Activated CD4-positive, alpha-beta T cell treated with anti-CD3 and anti-CD28 coated beads, Interleukin-2, amount 10 ng/mL, durations not matched to agents 24 days and 14 days (primary cell): ENCODE measurements around the gene MATK. TPM values are rescaled to one million over a fixed set of nuclear protein-coding genes. Genes with fewer than 3 reads are reported as not detected.
"Not testable (repeated sequence)": the region's sequence is repeated elsewhere in the genome, so short reads cannot be mapped to it uniquely, and the experiment has no call there.

Experiments used
- DNase-seq: peaks from one replicate; pipeline ENCODE4 v3.0.0; 2022
- H3K27ac Mint-ChIP-seq: one replicate; pipeline ENCODE4 v1.8.0; 2022; ENCODE audit warnings: mild to moderate bottlenecking, mixed read lengths
- H3K27me3 Mint-ChIP-seq: one replicate; pipeline ENCODE4 v1.8.0; 2022; ENCODE audit warnings: mixed read lengths
- H3K36me3 Mint-ChIP-seq: one replicate; pipeline ENCODE4 v1.8.0; 2022; ENCODE audit warnings: low read depth, mild to moderate bottlenecking, mixed read lengths
- H3K4me1 Mint-ChIP-seq: one replicate; pipeline ENCODE4 v1.8.0; 2021; ENCODE audit warnings: mixed read lengths
- H3K4me3 Mint-ChIP-seq: one replicate; pipeline ENCODE4 v1.8.0; 2022; ENCODE audit warnings: mild to moderate bottlenecking, moderate library complexity, mixed read lengths
- H3K9me3 Mint-ChIP-seq: one replicate; pipeline ENCODE4 v1.8.0; 2021; ENCODE audit warnings: mixed read lengths
- intact Hi-C: fragments of 100-400 bp; cut with micrococcal nuclease; formaldehyde crosslinking; loops from one replicate; pipeline ENCODE4 v1.15.1; 2023
- total RNA-seq: library from RNA; stranded (reverse); gene quantifications from 2 replicates; pipeline ENCODE4 v1.2.3, GENCODE V29; 2022

The MATK gene
- total RNA-seq, 1 donor from 2014 or later: 31.6 TPM

- DNase-seq: no peak
- Mint-ChIP-seq H3K27ac (no peak overlapping the region), H3K4me3 (no peak overlapping the region), H3K36me3 (no peaks in the 10 kb centered on the region), H3K4me1 (peaks cover 15% of the 10 kb centered on the region), H3K9me3 (no peaks in the 10 kb centered on the region), H3K27me3 (peaks cover 1% of the 10 kb centered on the region)
- intact Hi-C loops: loop anchor here (1.0 to 5.0 kb wide), 2 partner anchors 62 to 101 kb away; partner anchors contain the start of gene APBA3
These were observed 36.6 kb upstream of the MATK start for GRCh38 chr19:3822683-3823349.

- intact Hi-C loops: loop anchor here (1.0 to 5.0 kb wide), 2 partner anchors 61 to 100 kb away; partner anchors contain the start of gene APBA3
- Mint-ChIP-seq H3K9me3 (no peaks in the 10 kb centered on the region), H3K4me3 (peak overlapping the region; percentile 28), H3K4me1 (peaks cover 17% of the 10 kb centered on the region), H3K36me3 (no peaks in the 10 kb centered on the region), H3K27ac (peak overlapping the region; percentile 74), H3K27me3 (peaks cover 1% of the 10 kb centered on the region)
- DNase-seq: peak; percentile 97
These were observed 35.7 kb upstream of the MATK start for GRCh38 chr19:3821857-3822364.

- Mint-ChIP-seq H3K4me1 (peaks cover 17% of the 10 kb centered on the region), H3K9me3 (no peaks in the 10 kb centered on the region), H3K36me3 (no peaks in the 10 kb centered on the region), H3K27me3 (peaks cover 1% of the 10 kb centered on the region), H3K27ac (no peak overlapping the region), H3K4me3 (no peak overlapping the region)
- intact Hi-C loops: loop anchor here (5.0 kb wide), 1 partner anchor 99 kb away; no protein-coding TSS in a partner anchor
- no peak for DNase-seq
These were observed 35.0 kb upstream of the MATK start for GRCh38 chr19:3821156-3821555.

- Mint-ChIP-seq H3K4me1 (peaks cover 19% of the 10 kb centered on the region), H3K4me3 (no peak overlapping the region), H3K27me3 (peaks cover 1% of the 10 kb centered on the region), H3K36me3 (no peaks in the 10 kb centered on the region), H3K27ac (peak overlapping the region; percentile 34), H3K9me3 (no peaks in the 10 kb centered on the region)
- intact Hi-C loops: loop anchor here (2.0 to 5.0 kb wide), 2 partner anchors 35 to 98 kb away; no protein-coding TSS in a partner anchor
- DNase-seq: no peak
These were observed 33.8 kb upstream of the MATK start for GRCh38 chr19:3819989-3820388.

GRCh38 chr19:3818918-3819317 is 32.7 kb upstream of the MATK start:
- Mint-ChIP-seq H3K4me1 (peaks cover 29% of the 10 kb centered on the region), H3K4me3 (no peak overlapping the region), H3K27ac (no peak overlapping the region), H3K36me3 (no peaks in the 10 kb centered on the region), H3K9me3 (no peaks in the 10 kb centered on the region), H3K27me3 (peaks cover 1% of the 10 kb centered on the region)
- intact Hi-C loops: loop anchor here (1.0 to 2.0 kb wide), 2 partner anchors 34 to 57 kb away; partner anchors contain the start of gene MRPL54
- DNase-seq: no peak

- Mint-ChIP-seq H3K4me3 (peak overlapping the region; percentile 26), H3K27me3 (peaks cover 1% of the 10 kb centered on the region), H3K36me3 (no peaks in the 10 kb centered on the region), H3K4me1 (peaks cover 34% of the 10 kb centered on the region), H3K9me3 (no peaks in the 10 kb centered on the region), H3K27ac (peak overlapping the region; percentile 79)
- peak; percentile 78 for DNase-seq
- intact Hi-C loops: loop anchor here (1.0 to 2.0 kb wide), 2 partner anchors 34 to 56 kb away; partner anchors contain the start of gene MRPL54
These were observed 32.3 kb upstream of the MATK start for GRCh38 chr19:3818466-3818865.

GRCh38 chr19:3817761-3818160 is 31.6 kb upstream of the MATK start:
- H3K4me3 Mint-ChIP-seq: peak overlapping the region; percentile 26
- H3K27ac Mint-ChIP-seq: peak overlapping the region; percentile 79
- no peak for DNase-seq
- intact Hi-C loops: loop anchor here (1.0 to 2.0 kb wide), 2 partner anchors 33 to 55 kb away; partner anchors contain the start of gene MRPL54
- H3K9me3 Mint-ChIP-seq: no peaks in the 10 kb centered on the region
- H3K4me1 Mint-ChIP-seq: peaks cover 39% of the 10 kb centered on the region
- peaks cover 1% of the 10 kb centered on the region for H3K36me3 Mint-ChIP-seq
- H3K27me3 Mint-ChIP-seq: no peaks in the 10 kb centered on the region

- Mint-ChIP-seq H3K27me3 (peaks cover 2% of the 10 kb centered on the region), H3K9me3 (peaks cover 3% of the 10 kb centered on the region)
These were observed 30.5 kb upstream of the MATK start for GRCh38 chr19:3816566-3817218.

GRCh38 chr19:3816148-3816547 is 30.0 kb upstream of the MATK start:
- H3K27ac Mint-ChIP-seq, H3K36me3 Mint-ChIP-seq, DNase-seq, H3K4me3 Mint-ChIP-seq, H3K9me3 Mint-ChIP-seq, intact Hi-C loops, H3K27me3 Mint-ChIP-seq: not testable (repeated sequence)
- H3K4me1 Mint-ChIP-seq: peaks cover 40% of the 10 kb centered on the region

More at GRCh38 chr19:3816566-3817218, 30.5 kb upstream of the MATK start:
- Mint-ChIP-seq H3K4me1 (peaks cover 42% of the 10 kb centered on the region), H3K36me3 (peaks cover 4% of the 10 kb centered on the region), H3K27ac (no peak overlapping the region), H3K4me3 (no peak overlapping the region)
- intact Hi-C loops: no loop called here
- DNase-seq: no peak

GRCh38 chr19:3814648-3815047 is 28.5 kb upstream of the MATK start:
- H3K27me3 Mint-ChIP-seq: peaks cover 2% of the 10 kb centered on the region
- H3K36me3 Mint-ChIP-seq: peaks cover 4% of the 10 kb centered on the region
- peak overlapping the region; percentile 83 for H3K27ac Mint-ChIP-seq
- H3K4me1 Mint-ChIP-seq: peaks cover 37% of the 10 kb centered on the region
- no peak for DNase-seq
- intact Hi-C loops: no loop called here
- H3K9me3 Mint-ChIP-seq: peaks cover 3% of the 10 kb centered on the region
- H3K4me3 Mint-ChIP-seq: peak overlapping the region; percentile 34

GRCh38 chr19:3813473-3814392 is 27.6 kb upstream of the MATK start:
- no peak for DNase-seq
- H3K4me1 Mint-ChIP-seq: peaks cover 37% of the 10 kb centered on the region
- intact Hi-C loops: no loop called here
- H3K4me3 Mint-ChIP-seq: no peak overlapping the region
- H3K36me3 Mint-ChIP-seq: peaks cover 4% of the 10 kb centered on the region
- peak overlapping the region; percentile 83 for H3K27ac Mint-ChIP-seq
- H3K27me3 Mint-ChIP-seq: peaks cover 2% of the 10 kb centered on the region
- peaks cover 3% of the 10 kb centered on the region for H3K9me3 Mint-ChIP-seq

- Mint-ChIP-seq H3K27me3 (peaks cover 2% of the 10 kb centered on the region), H3K36me3 (peaks cover 4% of the 10 kb centered on the region), H3K4me1 (peaks cover 40% of the 10 kb centered on the region), H3K9me3 (peaks cover 7% of the 10 kb centered on the region), H3K27ac (no peak overlapping the region), H3K4me3 (no peak overlapping the region)
- no peak for DNase-seq
- intact Hi-C loops: no loop called here
These were observed 24.7 kb upstream of the MATK start for GRCh38 chr19:3810708-3811355.
